GM12892 (cell line): ENCODE measurements around the gene TMPRSS15.

ENCODE experiments used
- DNase-seq: peaks from one replicate; pipeline ENCODE4 v3.0.0; 2011; ENCODE audit not compliant: insufficient read length
- FAIRE-seq: peaks from 2 replicates; lab custom pipeline; 2011; peaks lifted over from hg19 to GRCh38; lab: Jason Lieb, UNC
- POLR2A ChIP-seq: IDR thresholded peaks from 2 replicates; pipeline ENCODE4 v1.6.1; 2011; ENCODE audit warnings: low read depth, low read length, control low read depth
- POLR2AphosphoS5 ChIP-seq: IDR thresholded peaks from 2 replicates; pipeline ENCODE4 v1.6.1; 2011; ENCODE audit warnings: low read depth, low read length, control low read depth
- TAF1 ChIP-seq: IDR thresholded peaks from 2 replicates; pipeline ENCODE4 v1.6.1; 2011; ENCODE audit warnings: low read depth, mild to moderate bottlenecking, control low read depth, low read length, borderline replicate concordance

Gene TMPRSS15

GRCh38 chr21:18335651-18336236 lies 67.8 kb downstream of the TMPRSS15 start:
- TF ChIP-seq POLR2AphosphoS5 = no peak
- no peak for TF ChIP-seq POLR2A
- no peak for TF ChIP-seq TAF1
- FAIRE-seq (no peak), DNase-seq (no peak)

GRCh38 chr21:18334066-18334465 lies 69.5 kb downstream of the TMPRSS15 start:
- TF ChIP-seq TAF1 = no peak
- no peak for TF ChIP-seq POLR2AphosphoS5
- no peak for TF ChIP-seq POLR2A
- no peak for DNase-seq
- no peak for FAIRE-seq

DNA sequence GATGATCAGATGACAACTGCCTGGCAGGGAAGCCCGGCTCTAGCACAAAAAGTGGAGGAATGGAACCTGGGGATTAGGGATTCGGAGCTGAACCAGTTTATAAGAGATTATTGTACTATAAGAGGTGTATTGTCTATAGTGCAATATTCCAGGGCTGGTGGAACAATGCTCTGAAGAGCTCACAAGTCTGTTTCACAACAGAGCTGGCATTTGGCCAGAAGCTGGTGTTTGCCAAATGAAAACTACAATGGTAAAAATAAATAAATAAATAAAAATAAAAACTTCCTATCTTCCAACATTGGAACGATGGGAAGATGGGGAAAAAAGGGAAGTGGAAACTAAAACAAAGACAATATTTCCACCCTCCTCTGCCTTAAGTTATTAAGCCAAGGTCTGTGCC lies 85.4 kb downstream of the TMPRSS15 start:
- FAIRE-seq (no peak), DNase-seq (no peak)
- TF ChIP-seq TAF1 (no peak), POLR2AphosphoS5 (no peak), POLR2A (no peak)

- FAIRE-seq (no peak), DNase-seq (no peak)
- no peak for TF ChIP-seq POLR2A
- TF ChIP-seq TAF1 = no peak
- no peak for TF ChIP-seq POLR2AphosphoS5
Measured at GRCh38 chr21:18298228-18298627, 105.4 kb downstream of the TMPRSS15 start.

GRCh38 chr21:18294100-18294499 lies 109.5 kb downstream of the TMPRSS15 start:
- DNase-seq (no peak), FAIRE-seq (no peak)
- TF ChIP-seq POLR2A (no peak), TAF1 (no peak), POLR2AphosphoS5 (no peak)

GRCh38 chr21:18289876-18290275 lies 113.7 kb downstream of the TMPRSS15 start:
- DNase-seq = no peak
- FAIRE-seq = no peak
- TF ChIP-seq TAF1 (no peak), POLR2A (no peak), POLR2AphosphoS5 (no peak)

GRCh38 chr21:18285379-18285778 lies 118.2 kb downstream of the TMPRSS15 start:
- no peak for TF ChIP-seq POLR2A
- TF ChIP-seq POLR2AphosphoS5 = no peak
- no peak for TF ChIP-seq TAF1
- no peak for DNase-seq

GRCh38 chr21:18275781-18276180 lies 127.8 kb downstream of the TMPRSS15 start:
- FAIRE-seq = no peak

More at GRCh38 chr21:18285379-18285778, 118.2 kb downstream of the TMPRSS15 start:
- FAIRE-seq = no peak

GRCh38 chr21:18274370-18274769 lies 129.2 kb downstream of the TMPRSS15 start:
- TF ChIP-seq POLR2AphosphoS5 = no peak
- TF ChIP-seq TAF1 = no peak
- no peak for TF ChIP-seq POLR2A
- FAIRE-seq (no peak), DNase-seq (no peak)

More at GRCh38 chr21:18275781-18276180, 127.8 kb downstream of the TMPRSS15 start:
- no peak for DNase-seq
- TF ChIP-seq POLR2A = no peak

- TF ChIP-seq POLR2AphosphoS5 (no peak), POLR2A (no peak), TAF1 (no peak)
- no peak for DNase-seq
- FAIRE-seq = no peak
Measured at GRCh38 chr21:18273400-18273799, 130.2 kb downstream of the TMPRSS15 start.

DNA sequence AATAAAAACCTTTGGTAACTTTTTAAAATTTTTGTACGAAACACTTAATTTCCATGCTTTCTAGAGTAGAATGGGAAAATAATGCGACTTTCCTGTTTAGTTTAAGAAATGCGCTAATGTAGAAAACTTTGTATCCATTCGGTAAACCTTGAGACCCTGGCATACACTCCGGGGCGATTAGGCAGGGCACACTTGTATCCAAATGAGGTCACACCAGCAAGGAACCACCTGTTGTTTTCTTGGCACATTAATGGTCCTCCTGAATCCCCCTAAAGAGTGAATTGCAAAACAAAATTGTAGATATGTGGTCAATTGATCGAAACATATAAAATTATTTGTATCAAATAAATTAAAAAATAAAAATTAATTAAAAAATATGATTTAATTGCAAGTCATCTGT lies 133.7 kb downstream of the TMPRSS15 start:
- no peak for TF ChIP-seq POLR2A
- no peak for TF ChIP-seq POLR2AphosphoS5
- TF ChIP-seq TAF1 = no peak
- FAIRE-seq (no peak), DNase-seq (no peak)

- no peak for FAIRE-seq
- DNase-seq = no peak
- TF ChIP-seq POLR2A (no peak), POLR2AphosphoS5 (no peak), TAF1 (no peak)
Measured at GRCh38 chr21:18268906-18269305, 134.7 kb downstream of the TMPRSS15 start.
